Measurements from ENCODE around the gene COL4A1.
"Not testable (repeated sequence)": the region's sequence is repeated elsewhere in the genome, so short reads cannot be mapped to it uniquely, and the experiment has no call there.

The COL4A1 gene

GRCh38 chr13:110121422-110122083 lies 185.4 kb downstream of the COL4A1 start:
- no peak for DNase-seq (ENCODE audit: low read depth in 2 of 2, low spot score in 1 of 2)

- DNase-seq (ENCODE audit: low read depth in 2 of 2, low spot score in 1 of 2), result no peak
Observed at GRCh38 chr13:110119935-110120905, 186.7 kb downstream of the COL4A1 start.

GRCh38 chr13:110118106-110118505 lies 188.9 kb downstream of the COL4A1 start:
- no peak for DNase-seq (ENCODE audit: low read depth in 2 of 2, low spot score in 1 of 2)

GRCh38 chr13:110116072-110116487 lies 190.9 kb downstream of the COL4A1 start:
- DNase-seq (ENCODE audit: low read depth in 2 of 2, low spot score in 1 of 2), result no peak

- DNase-seq (ENCODE audit: low read depth in 2 of 2, low spot score in 1 of 2), result no peak
Observed at GRCh38 chr13:110115591-110115990, 191.4 kb downstream of the COL4A1 start.

- no peak for DNase-seq (ENCODE audit: low read depth in 2 of 2, low spot score in 1 of 2)
Observed at GRCh38 chr13:110114316-110114715, 192.6 kb downstream of the COL4A1 start.

- DNase-seq (ENCODE audit: low read depth in 2 of 2, low spot score in 1 of 2), result no peak
Observed at GRCh38 chr13:110113284-110113764, 193.6 kb downstream of the COL4A1 start.

GRCh38 chr13:110112379-110112778 lies 194.6 kb downstream of the COL4A1 start:
- not testable (repeated sequence) for DNase-seq (ENCODE audit: low read depth in 2 of 2, low spot score in 1 of 2)

GRCh38 chr13:110110783-110111182 lies 196.2 kb downstream of the COL4A1 start:
- no peak for DNase-seq (ENCODE audit: low read depth in 2 of 2, low spot score in 1 of 2)

GRCh38 chr13:110109910-110110309 lies 197.0 kb downstream of the COL4A1 start:
- no peak for DNase-seq (ENCODE audit: low read depth in 2 of 2, low spot score in 1 of 2)

- DNase-seq (ENCODE audit: low read depth in 2 of 2, low spot score in 1 of 2), result no peak
Observed at GRCh38 chr13:110109140-110109783, 197.7 kb downstream of the COL4A1 start.

GRCh38 chr13:110108348-110109139 lies 198.4 kb downstream of the COL4A1 start:
- no peak for DNase-seq (ENCODE audit: low read depth in 2 of 2, low spot score in 1 of 2)

- no peak for DNase-seq (ENCODE audit: low read depth in 2 of 2, low spot score in 1 of 2)
Observed at GRCh38 chr13:110107568-110108347, 199.2 kb downstream of the COL4A1 start.

GRCh38 chr13:110106726-110107125 lies 200.2 kb downstream of the COL4A1 start:
- DNase-seq (ENCODE audit: low read depth in 2 of 2, low spot score in 1 of 2), result no peak

GRCh38 chr13:110105136-110105535 lies 201.8 kb downstream of the COL4A1 start:
- DNase-seq (ENCODE audit: low read depth in 2 of 2, low spot score in 1 of 2), result no peak

GRCh38 chr13:110103534-110103933 lies 203.4 kb downstream of the COL4A1 start:
- no peak for DNase-seq (ENCODE audit: low read depth in 2 of 2, low spot score in 1 of 2)

GRCh38 chr13:110103026-110103425 lies 203.9 kb downstream of the COL4A1 start:
- DNase-seq (ENCODE audit: low read depth in 2 of 2, low spot score in 1 of 2), result no peak

GRCh38 chr13:110102053-110102452 lies 204.9 kb downstream of the COL4A1 start:
- DNase-seq (ENCODE audit: low read depth in 2 of 2, low spot score in 1 of 2), result no peak

GRCh38 chr13:110099922-110100321 lies 207.0 kb downstream of the COL4A1 start:
- DNase-seq (ENCODE audit: low read depth in 2 of 2, low spot score in 1 of 2), result no peak
